ENCODE results near the gene STK17A.
"Not testable (repeated sequence)": the region's sequence is repeated elsewhere in the genome, so short reads cannot be mapped to it uniquely, and the experiment has no call there.

Gene STK17A

GRCh38 chr7:43660141-43660540, 77.2 kb downstream of the STK17A start:
- no peak for DNase-seq

GRCh38 chr7:43664681-43665080, 81.8 kb downstream of the STK17A start:
- no peak for DNase-seq

- DNase-seq: no peak
Observed at GRCh38 chr7:43666938-43667337, 84.0 kb downstream of the STK17A start.

- no peak for DNase-seq
Observed at GRCh38 chr7:43668035-43668434, 85.1 kb downstream of the STK17A start.

- DNase-seq: no peak
Observed at GRCh38 chr7:43669286-43670081, 86.6 kb downstream of the STK17A start.

- no peak for DNase-seq
Observed at GRCh38 chr7:43671521-43671920, 88.6 kb downstream of the STK17A start.

GRCh38 chr7:43673243-43673976, 90.5 kb downstream of the STK17A start:
- DNase-seq: not testable (repeated sequence)

GRCh38 chr7:43674559-43675436, 91.9 kb downstream of the STK17A start:
- no peak for DNase-seq
